ENCODE data around the gene MTA3. TPM values are rescaled to one million over a fixed set of nuclear protein-coding genes. Genes with fewer than 3 reads are reported as not detected.
"Not testable (repeated sequence)": the region's sequence is repeated elsewhere in the genome, so short reads cannot be mapped to it uniquely, and the experiment has no call there.

The MTA3 gene
- total RNA-seq, 4 donors from 2014 or later: 40.0 to 73.2 (median 54.3) TPM

GRCh38 chr2:42726680-42727079 is 158.2 kb downstream of the MTA3 start:
- Histone ChIP-seq H3K9me3 (peaks cover 8 to 10% of the 10 kb centered on the region in 2 donors), H3K27me3 (no peaks in the 10 kb centered on the region), H3K36me3 (no peaks in the 10 kb centered on the region), H3K27ac (no peak overlapping the region), H3K4me1 (peaks cover 0 to 21% (median 12%) of the 10 kb centered on the region in 4 donors), H3K4me3 (no peak overlapping the region)
- no peak for DNase-seq
- TF ChIP-seq EP300 (IDR thresholded peaks at IDR 0.05; ENCODE audit: low read depth): no peak
- TF ChIP-seq, protein P1, sequence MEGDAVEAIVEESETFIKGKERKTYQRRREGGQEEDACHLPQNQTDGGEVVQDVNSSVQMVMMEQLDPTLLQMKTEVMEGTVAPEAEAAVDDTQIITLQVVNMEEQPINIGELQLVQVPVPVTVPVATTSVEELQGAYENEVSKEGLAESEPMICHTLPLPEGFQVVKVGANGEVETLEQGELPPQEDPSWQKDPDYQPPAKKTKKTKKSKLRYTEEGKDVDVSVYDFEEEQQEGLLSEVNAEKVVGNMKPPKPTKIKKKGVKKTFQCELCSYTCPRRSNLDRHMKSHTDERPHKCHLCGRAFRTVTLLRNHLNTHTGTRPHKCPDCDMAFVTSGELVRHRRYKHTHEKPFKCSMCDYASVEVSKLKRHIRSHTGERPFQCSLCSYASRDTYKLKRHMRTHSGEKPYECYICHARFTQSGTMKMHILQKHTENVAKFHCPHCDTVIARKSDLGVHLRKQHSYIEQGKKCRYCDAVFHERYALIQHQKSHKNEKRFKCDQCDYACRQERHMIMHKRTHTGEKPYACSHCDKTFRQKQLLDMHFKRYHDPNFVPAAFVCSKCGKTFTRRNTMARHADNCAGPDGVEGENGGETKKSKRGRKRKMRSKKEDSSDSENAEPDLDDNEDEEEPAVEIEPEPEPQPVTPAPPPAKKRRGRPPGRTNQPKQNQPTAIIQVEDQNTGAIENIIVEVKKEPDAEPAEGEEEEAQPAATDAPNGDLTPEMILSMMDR (IDR thresholded peaks at IDR 0.05): no peak
- intact Hi-C loops (cut with DNase I; ENCODE audit: low total_unique reads): no loop called here
- in situ Hi-C loops (cut with MboI; ENCODE audit: low pct_ligation_motif_present in 1 of 4, low pct_unique_long_range_greater_than_20kb in 1 of 4, low sequenced_read_pairs in 3 of 4): no loop called here
- WGBS, 2 donors (ENCODE audit: low coverage in 1 of 2): 91 to 92% methylated on average over 2 of the region's 2 CpGs

DNA sequence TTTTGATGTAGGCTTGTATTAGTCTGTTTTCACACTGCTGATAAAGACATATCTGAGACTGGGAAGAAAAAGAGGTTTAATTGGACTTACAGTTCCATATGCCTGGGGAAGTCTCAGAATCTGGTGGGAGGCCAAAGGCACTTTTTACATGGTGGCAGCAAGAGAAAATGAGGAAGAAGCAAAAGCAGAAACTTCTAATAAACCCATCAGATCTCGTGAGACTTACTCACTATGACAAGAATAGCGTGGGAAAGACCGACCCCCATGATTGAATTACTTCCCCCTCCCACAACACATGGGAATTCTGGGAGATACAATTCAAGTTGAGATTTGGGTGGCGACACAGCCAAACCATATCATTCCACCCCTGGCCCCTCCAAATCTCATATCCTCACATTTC is 162.9 kb downstream of the MTA3 start:
- H3K27me3 ChIP-seq; DNase-seq; H3K4me1 ChIP-seq; in situ Hi-C loops (cut with MboI; ENCODE audit: low pct_ligation_motif_present in 1 of 4, low pct_unique_long_range_greater_than_20kb in 1 of 4, low sequenced_read_pairs in 3 of 4); intact Hi-C loops (cut with DNase I; ENCODE audit: low total_unique reads); H3K4me3 ChIP-seq; H3K27ac ChIP-seq: not testable (repeated sequence)
- Histone ChIP-seq H3K9me3 (peaks cover 8 to 16% of the 10 kb centered on the region in 2 donors), H3K36me3 (peaks cover 0 to 19% (median 5%) of the 10 kb centered on the region in 4 donors)
- whole genome bisulfite sequencing, 2 donors (ENCODE audit: low coverage in 1 of 2): 90 to 98% methylated on average over 4 of the region's 4 CpGs

DNA sequence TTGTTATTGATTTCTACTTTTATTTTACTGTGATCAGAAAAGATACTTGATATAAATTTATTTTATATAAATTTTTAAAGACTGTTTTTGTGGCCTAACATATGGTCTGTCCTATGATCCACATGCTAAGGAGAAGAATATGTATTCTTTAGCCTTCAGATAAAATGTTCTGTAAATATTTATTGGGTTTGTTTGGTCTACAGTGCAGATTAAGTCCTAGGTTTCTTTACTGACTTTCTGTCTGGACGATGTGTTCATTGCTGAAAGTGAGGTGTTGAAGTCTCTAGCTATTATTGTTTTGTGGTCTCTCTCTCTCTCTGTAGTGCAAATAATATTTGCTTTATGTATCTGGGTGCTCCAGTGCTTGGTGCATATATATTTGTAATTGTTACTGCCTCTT is 165.4 kb downstream of the MTA3 start:
- Histone ChIP-seq H3K27ac (no peak overlapping the region), H3K4me3 (no peak overlapping the region), H3K27me3 (no peaks in the 10 kb centered on the region), H3K4me1 (no peaks in the 10 kb centered on the region), H3K36me3 (peaks cover 0 to 19% (median 5%) of the 10 kb centered on the region in 4 donors), H3K9me3 (peaks cover 8 to 16% of the 10 kb centered on the region in 2 donors)
- 83% methylated on average over 1 of the region's 1 CpG; no CpG with 5 or more reads in 1 of the 2 donors for WGBS, 2 donors (ENCODE audit: low coverage in 1 of 2)
- intact Hi-C loops (cut with DNase I; ENCODE audit: low total_unique reads): no loop called here
- DNase-seq: no peak
- in situ Hi-C loops (cut with MboI; ENCODE audit: low pct_ligation_motif_present in 1 of 4, low pct_unique_long_range_greater_than_20kb in 1 of 4, low sequenced_read_pairs in 3 of 4): no loop called here
- no peak for TF ChIP-seq EP300 (IDR thresholded peaks at IDR 0.05; ENCODE audit: low read depth)
- TF ChIP-seq, protein P1 (IDR thresholded peaks at IDR 0.05): no peak
- TF ChIP-seq POLR2AphosphoS5 (IDR thresholded peaks at IDR 0.05): no peak
- no peak for TF ChIP-seq POLR2A (IDR thresholded peaks at IDR 0.05)

DNA sequence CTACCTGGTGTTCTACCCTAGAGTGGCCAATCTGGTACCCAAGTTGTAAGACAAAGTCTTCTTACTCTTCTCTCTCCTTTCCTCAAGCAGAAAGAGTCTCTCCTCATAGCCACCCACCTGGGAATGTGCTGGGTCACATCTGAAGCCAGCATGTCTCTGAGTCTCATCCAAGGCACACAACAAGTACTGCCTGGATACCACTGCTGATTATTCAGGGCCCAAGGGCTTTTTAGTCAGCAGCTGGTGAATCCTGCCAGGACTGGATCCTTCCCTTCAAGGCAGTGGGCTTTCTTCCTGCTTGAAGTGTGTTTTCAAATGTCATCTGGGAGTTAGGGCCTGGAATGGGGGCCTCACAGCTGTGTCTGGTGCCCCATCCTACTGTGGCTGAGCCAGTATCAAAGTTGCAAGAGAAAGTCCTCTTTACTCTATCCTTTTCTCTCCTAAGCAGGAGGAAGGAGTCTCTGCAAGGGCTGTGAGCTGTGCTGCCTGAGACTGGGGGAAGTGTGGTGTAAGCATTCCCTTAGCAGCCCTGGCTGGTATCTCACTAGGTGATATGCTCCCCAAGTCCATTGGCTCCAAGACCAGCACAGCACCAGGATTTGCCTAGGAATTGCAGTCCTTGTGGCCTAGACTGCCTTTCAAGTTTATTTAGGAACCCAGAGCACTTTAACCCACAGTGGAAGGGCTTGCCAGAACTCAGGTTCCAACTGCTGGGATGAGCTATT is 168.3 kb downstream of the MTA3 start:
- no peak for DNase-seq
- no peaks in the 10 kb centered on the region for H3K27me3 ChIP-seq
- no peak overlapping the region for H3K4me3 ChIP-seq
- no peak overlapping the region for H3K27ac ChIP-seq
- TF ChIP-seq POLR2A (IDR thresholded peaks at IDR 0.05): no peak
- no peak for TF ChIP-seq POLR2AphosphoS5 (IDR thresholded peaks at IDR 0.05)
- no peak for TF ChIP-seq EP300 (IDR thresholded peaks at IDR 0.05; ENCODE audit: low read depth)
- TF ChIP-seq, protein P1 (IDR thresholded peaks at IDR 0.05): no peak
- H3K9me3 ChIP-seq: peaks cover 0 to 7% of the 10 kb centered on the region in 2 donors
- H3K36me3 ChIP-seq: peaks cover 0 to 27% (median 5%) of the 10 kb centered on the region in 4 donors
- in situ Hi-C loops (cut with MboI; ENCODE audit: low pct_ligation_motif_present in 1 of 4, low pct_unique_long_range_greater_than_20kb in 1 of 4, low sequenced_read_pairs in 3 of 4) (no loop called here), intact Hi-C loops (cut with DNase I; ENCODE audit: low total_unique reads) (no loop called here)
- H3K4me1 ChIP-seq: no peaks in the 10 kb centered on the region

GRCh38 chr2:42741140-42741539 is 172.7 kb downstream of the MTA3 start:
- intact Hi-C loops (cut with DNase I; ENCODE audit: low total_unique reads): no loop called here

More at GRCh38 chr2:42741140-42741539, 172.7 kb downstream of the MTA3 start:
- 85 to 86% methylated on average over 3 of the region's 3 CpGs for WGBS, 2 donors (ENCODE audit: low coverage in 1 of 2)
- Histone ChIP-seq H3K27me3 (no peaks in the 10 kb centered on the region), H3K4me1 (no peaks in the 10 kb centered on the region), H3K9me3 (no peaks in the 10 kb centered on the region), H3K27ac (no peak overlapping the region), H3K4me3 (no peak overlapping the region), H3K36me3 (peaks cover 0 to 8% (median 0%) of the 10 kb centered on the region in 4 donors)
- no peak for DNase-seq
- TF ChIP-seq, protein P1 (IDR thresholded peaks at IDR 0.05): no peak
- TF ChIP-seq POLR2A (IDR thresholded peaks at IDR 0.05) (no peak), POLR2AphosphoS5 (IDR thresholded peaks at IDR 0.05) (no peak), EP300 (IDR thresholded peaks at IDR 0.05; ENCODE audit: low read depth) (no peak)
- in situ Hi-C loops (cut with MboI; ENCODE audit: low pct_ligation_motif_present in 1 of 4, low pct_unique_long_range_greater_than_20kb in 1 of 4, low sequenced_read_pairs in 3 of 4): no loop called here

Measured in transverse colon (tissue), 4 donors.